DND-41 (cell line): Measurements from ENCODE around the gene RBM41.

ENCODE experiments used
- ATAC-seq: fragments of 200-7000 bp; cut with Tn5 transposase; 3 replicates; pipeline ENCODE4 v1.9.1; 2021; ENCODE audit warnings: low read depth; ENCODE audit not compliant: insufficient read depth
- DNase-seq: peaks from one replicate; pipeline ENCODE4 v3.0.0-alpha.2; 2020
- H2AFZ ChIP-seq: 2 replicates; pipeline ENCODE4 v1.6.0; 2012; ENCODE audit warnings: low read depth, low read length
- H3K27ac ChIP-seq: 2 replicates; pipeline ENCODE4 v1.5.1; 2012; ENCODE audit warnings: low read length, inconsistent platforms
- H3K27me3 ChIP-seq: fragments of 200-600 bp; sonication (generic); 2 replicates; pipeline ENCODE4 v1.6.0; 2012; ENCODE audit warnings: low read length, mild to moderate bottlenecking, inconsistent platforms; ENCODE audit not compliant: insufficient read depth, poor library complexity
- H3K36me3 ChIP-seq: 2 replicates; pipeline ENCODE4 v1.5.1; 2012; ENCODE audit warnings: low read length, inconsistent platforms; ENCODE audit not compliant: insufficient read depth
- H3K4me1 ChIP-seq: 2 replicates; pipeline ENCODE4 v1.5.1; 2012; ENCODE audit warnings: mild to moderate bottlenecking, low read length; ENCODE audit not compliant: insufficient read depth
- H3K4me2 ChIP-seq: 2 replicates; pipeline ENCODE4 v1.6.0; 2012; ENCODE audit warnings: mild to moderate bottlenecking, moderate library complexity, low read length, inconsistent platforms; ENCODE audit not compliant: insufficient read depth
- H3K4me3 ChIP-seq, 2 experiments: fragments of 200-600 bp in 1 of 2; shearing (Covaris generic) in 1 of 2; 2 replicates each; pipeline ENCODE4 v1.5.1; 2012 to 2016; ENCODE audit warnings: inconsistent platforms in 2 of 2, low read length in 2 of 2, mild to moderate bottlenecking in 2 of 2, low read depth in 1 of 2, moderate library complexity in 1 of 2
- H3K79me2 ChIP-seq: 2 replicates; pipeline ENCODE4 v1.6.0; 2012; ENCODE audit warnings: low read length, inconsistent platforms; ENCODE audit not compliant: insufficient read depth
- H3K9ac ChIP-seq: 2 replicates; pipeline ENCODE4 v1.6.0; 2012; ENCODE audit warnings: low read depth, mild to moderate bottlenecking, inconsistent platforms, low read length, moderate library complexity
- H3K9me3 ChIP-seq: 2 replicates; pipeline ENCODE4 v1.5.1; 2012; ENCODE audit warnings: low read length, moderate library complexity, mild to moderate bottlenecking, inconsistent platforms; ENCODE audit not compliant: insufficient read depth, severe bottlenecking
- H4K20me1 ChIP-seq: 2 replicates; pipeline ENCODE4 v1.6.0; 2012; ENCODE audit warnings: low read length; ENCODE audit not compliant: insufficient read depth
- CTCF ChIP-seq: IDR thresholded peaks from 2 replicates; pipeline ENCODE4 v1.5.1; 2012; ENCODE audit warnings: borderline replicate concordance, low read length, moderate library complexity, mild to moderate bottlenecking; ENCODE audit not compliant: poor library complexity, severe bottlenecking; ENCODE audit errors: extremely low read depth
- EZH2 ChIP-seq: IDR thresholded peaks from 3 replicates; pipeline ENCODE4 v1.6.1; 2012; ENCODE audit warnings: borderline replicate concordance, low read depth, mild to moderate bottlenecking, moderate library complexity, low read length, inconsistent platforms; ENCODE audit not compliant: severe bottlenecking

The RBM41 gene

GRCh38 chrX:107047622-107048021 is 71.0 kb downstream of the RBM41 start:
- Histone ChIP-seq H3K27me3 (no peaks in the 10 kb centered on the region), H3K79me2 (no peaks in the 10 kb centered on the region), H3K9ac (no peak overlapping the region), H3K4me3 (no peak overlapping the region), H3K27ac (no peak overlapping the region), H3K36me3 (no peaks in the 10 kb centered on the region), H4K20me1 (no peaks in the 10 kb centered on the region), H3K9me3 (no peaks in the 10 kb centered on the region), H2AFZ (no peak overlapping the region), H3K4me1 (no peaks in the 10 kb centered on the region), H3K4me2 (no peak overlapping the region)
- DNase-seq (no peak), ATAC-seq (no peak)
- TF ChIP-seq EZH2, result no peak
- TF ChIP-seq CTCF, result no peak

- DNase-seq, result no peak
- no peaks in the 10 kb centered on the region for H3K27me3 ChIP-seq
- H3K79me2 ChIP-seq, result no peaks in the 10 kb centered on the region
- no peaks in the 10 kb centered on the region for H4K20me1 ChIP-seq
- no peaks in the 10 kb centered on the region for H3K36me3 ChIP-seq
- H2AFZ ChIP-seq, result no peak overlapping the region
- no peak overlapping the region for H3K4me2 ChIP-seq
- ATAC-seq, result no peak
- H3K9ac ChIP-seq, result no peak overlapping the region
- H3K4me3 ChIP-seq, result no peak overlapping the region
- no peaks in the 10 kb centered on the region for H3K4me1 ChIP-seq
- no peaks in the 10 kb centered on the region for H3K9me3 ChIP-seq
- H3K27ac ChIP-seq, result no peak overlapping the region
- TF ChIP-seq CTCF (no peak), EZH2 (no peak)
These were observed 88.9 kb downstream of the RBM41 start for GRCh38 chrX:107029752-107030151.

GRCh38 chrX:107025545-107025944 is 93.1 kb downstream of the RBM41 start:
- no peak overlapping the region for H3K4me2 ChIP-seq
- H2AFZ ChIP-seq, result no peak overlapping the region
- H3K4me3 ChIP-seq, result no peak overlapping the region
- DNase-seq (no peak), ATAC-seq (no peak)
- H3K27ac ChIP-seq, result no peak overlapping the region
- H3K9ac ChIP-seq, result no peak overlapping the region
- no peaks in the 10 kb centered on the region for H3K79me2 ChIP-seq
- peak; percentile 48 for TF ChIP-seq CTCF
- no peak for TF ChIP-seq EZH2
- no peaks in the 10 kb centered on the region for H3K4me1 ChIP-seq
- no peaks in the 10 kb centered on the region for H3K9me3 ChIP-seq
- no peaks in the 10 kb centered on the region for H4K20me1 ChIP-seq
- H3K27me3 ChIP-seq, result no peaks in the 10 kb centered on the region
- H3K36me3 ChIP-seq, result no peaks in the 10 kb centered on the region

GRCh38 chrX:107014936-107015335 is 103.7 kb downstream of the RBM41 start:
- Histone ChIP-seq H3K27ac (no peak overlapping the region), H3K79me2 (no peaks in the 10 kb centered on the region), H3K9me3 (no peaks in the 10 kb centered on the region), H3K4me3 (no peak overlapping the region), H2AFZ (no peak overlapping the region), H3K27me3 (no peaks in the 10 kb centered on the region), H3K4me2 (no peak overlapping the region), H4K20me1 (no peaks in the 10 kb centered on the region), H3K9ac (no peak overlapping the region), H3K36me3 (no peaks in the 10 kb centered on the region), H3K4me1 (no peaks in the 10 kb centered on the region)
- no peak for ATAC-seq
- DNase-seq, result no peak
- TF ChIP-seq CTCF (no peak), EZH2 (no peak)
